ENCODE data around the gene PLA2G4B.
A peak's percentile ranks its signal among the peaks of the same experiment; 100 is the strongest.

DNA sequence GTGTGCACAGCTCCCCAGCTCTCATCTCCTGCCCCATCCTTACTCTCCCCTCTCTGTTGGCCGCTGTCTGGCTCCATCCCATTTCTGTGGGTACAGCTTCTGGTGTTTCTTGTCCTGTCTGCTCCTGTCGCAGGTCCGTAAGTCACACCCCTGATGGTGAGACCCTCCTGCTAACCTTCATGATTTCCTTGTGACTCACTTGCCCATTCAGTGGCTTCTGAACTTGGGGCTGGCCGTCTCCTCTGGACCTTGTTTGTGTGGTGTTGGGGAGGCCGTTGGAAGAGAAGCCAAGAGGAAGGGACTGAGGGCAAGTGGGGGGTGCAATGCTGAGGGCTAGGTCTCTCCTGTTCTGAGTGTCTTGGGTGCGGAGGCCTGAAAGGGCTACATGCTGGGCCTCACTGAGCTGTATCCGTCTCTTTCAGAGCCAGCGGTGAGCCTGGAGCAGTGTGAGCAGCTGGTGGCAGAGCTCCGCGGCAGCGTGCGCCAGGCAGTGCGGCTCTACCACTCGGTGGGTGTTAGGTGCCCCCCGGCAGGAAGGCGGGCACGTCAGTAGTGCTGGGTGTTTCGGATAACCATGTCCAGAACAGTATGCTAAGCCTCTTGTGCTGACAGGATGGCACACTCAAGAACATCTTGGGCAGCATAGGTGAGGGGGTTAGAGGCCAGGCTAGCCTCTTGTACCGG is 14.4 kb upstream of the PLA2G4B start:
- TF ChIP-seq FOS (IDR thresholded peaks at IDR 0.05; ENCODE audit: borderline replicate concordance, extremely low read depth, insufficient read length) (no peak), RAD21 (IDR thresholded peaks at IDR 0.05; ENCODE audit: insufficient read depth, low read depth, low read length) (no peak), BACH1 (IDR thresholded peaks at IDR 0.05; ENCODE audit: borderline replicate concordance) (no peak), IKZF2 (IDR thresholded peaks at IDR 0.05) (no peak), SP1 (IDR thresholded peaks at IDR 0.05; ENCODE audit: low read depth, low read length) (no peak), SUZ12 (IDR thresholded peaks at IDR 0.05; ENCODE audit: unreplicated experiment) (no peak), POLR2A (IDR thresholded peaks at IDR 0.05; ENCODE audit: low read depth, low read length) (peak; percentile 12; the same call in 1 of the 2 replicates), ETV6 (conservative IDR thresholded peaks at IDR 0.05 in 1 of 2, IDR thresholded peaks at IDR 0.05 in 1 of 2; ENCODE audit: borderline replicate concordance in 1 of 2, low read depth in 1 of 2) (no peak), BHLHE40 (IDR thresholded peaks at IDR 0.05; ENCODE audit: borderline replicate concordance in 1 of 2, low read depth in 2 of 2, low read length in 1 of 2) (no peak)
- TF ChIP-seq, protein P1, sequence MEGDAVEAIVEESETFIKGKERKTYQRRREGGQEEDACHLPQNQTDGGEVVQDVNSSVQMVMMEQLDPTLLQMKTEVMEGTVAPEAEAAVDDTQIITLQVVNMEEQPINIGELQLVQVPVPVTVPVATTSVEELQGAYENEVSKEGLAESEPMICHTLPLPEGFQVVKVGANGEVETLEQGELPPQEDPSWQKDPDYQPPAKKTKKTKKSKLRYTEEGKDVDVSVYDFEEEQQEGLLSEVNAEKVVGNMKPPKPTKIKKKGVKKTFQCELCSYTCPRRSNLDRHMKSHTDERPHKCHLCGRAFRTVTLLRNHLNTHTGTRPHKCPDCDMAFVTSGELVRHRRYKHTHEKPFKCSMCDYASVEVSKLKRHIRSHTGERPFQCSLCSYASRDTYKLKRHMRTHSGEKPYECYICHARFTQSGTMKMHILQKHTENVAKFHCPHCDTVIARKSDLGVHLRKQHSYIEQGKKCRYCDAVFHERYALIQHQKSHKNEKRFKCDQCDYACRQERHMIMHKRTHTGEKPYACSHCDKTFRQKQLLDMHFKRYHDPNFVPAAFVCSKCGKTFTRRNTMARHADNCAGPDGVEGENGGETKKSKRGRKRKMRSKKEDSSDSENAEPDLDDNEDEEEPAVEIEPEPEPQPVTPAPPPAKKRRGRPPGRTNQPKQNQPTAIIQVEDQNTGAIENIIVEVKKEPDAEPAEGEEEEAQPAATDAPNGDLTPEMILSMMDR (IDR thresholded peaks at IDR 0.05 in 2 of 3, conservative IDR thresholded peaks at IDR 0.05 in 1 of 3; ENCODE audit: control insufficient read depth in 2 of 3, extremely low read depth in 1 of 3, insufficient read depth in 1 of 3, low read depth in 3 of 3, low read length in 3 of 3): no peak
- TF ChIP-seq, protein P2, sequence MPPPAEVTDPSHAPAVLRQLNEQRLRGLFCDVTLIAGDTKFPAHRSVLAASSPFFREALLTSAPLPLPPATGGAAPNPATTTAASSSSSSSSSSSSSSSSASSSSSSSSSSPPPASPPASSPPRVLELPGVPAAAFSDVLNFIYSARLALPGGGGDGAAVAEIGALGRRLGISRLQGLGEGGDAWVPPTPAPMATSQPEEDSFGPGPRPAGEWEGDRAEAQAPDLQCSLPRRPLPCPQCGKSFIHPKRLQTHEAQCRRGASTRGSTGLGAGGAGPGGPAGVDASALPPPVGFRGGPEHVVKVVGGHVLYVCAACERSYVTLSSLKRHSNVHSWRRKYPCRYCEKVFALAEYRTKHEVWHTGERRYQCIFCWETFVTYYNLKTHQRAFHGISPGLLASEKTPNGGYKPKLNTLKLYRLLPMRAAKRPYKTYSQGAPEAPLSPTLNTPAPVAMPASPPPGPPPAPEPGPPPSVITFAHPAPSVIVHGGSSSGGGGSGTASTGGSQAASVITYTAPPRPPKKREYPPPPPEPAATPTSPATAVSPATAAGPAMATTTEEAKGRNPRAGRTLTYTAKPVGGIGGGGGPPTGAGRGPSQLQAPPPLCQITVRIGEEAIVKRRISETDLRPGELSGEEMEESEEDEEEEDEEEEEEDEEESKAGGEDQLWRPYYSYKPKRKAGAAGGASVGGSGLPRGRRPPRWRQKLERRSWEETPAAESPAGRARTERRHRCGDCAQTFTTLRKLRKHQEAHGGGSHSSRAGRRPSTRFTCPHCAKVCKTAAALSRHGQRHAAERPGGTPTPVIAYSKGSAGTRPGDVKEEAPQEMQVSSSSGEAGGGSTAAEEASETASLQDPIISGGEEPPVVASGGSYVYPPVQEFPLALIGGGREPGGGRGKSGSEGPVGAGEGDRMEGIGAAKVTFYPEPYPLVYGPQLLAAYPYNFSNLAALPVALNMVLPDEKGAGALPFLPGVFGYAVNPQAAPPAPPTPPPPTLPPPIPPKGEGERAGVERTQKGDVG (CRISPR knock-in tag; IDR thresholded peaks at IDR 0.05): no peak
- TF ChIP-seq, protein P3, sequence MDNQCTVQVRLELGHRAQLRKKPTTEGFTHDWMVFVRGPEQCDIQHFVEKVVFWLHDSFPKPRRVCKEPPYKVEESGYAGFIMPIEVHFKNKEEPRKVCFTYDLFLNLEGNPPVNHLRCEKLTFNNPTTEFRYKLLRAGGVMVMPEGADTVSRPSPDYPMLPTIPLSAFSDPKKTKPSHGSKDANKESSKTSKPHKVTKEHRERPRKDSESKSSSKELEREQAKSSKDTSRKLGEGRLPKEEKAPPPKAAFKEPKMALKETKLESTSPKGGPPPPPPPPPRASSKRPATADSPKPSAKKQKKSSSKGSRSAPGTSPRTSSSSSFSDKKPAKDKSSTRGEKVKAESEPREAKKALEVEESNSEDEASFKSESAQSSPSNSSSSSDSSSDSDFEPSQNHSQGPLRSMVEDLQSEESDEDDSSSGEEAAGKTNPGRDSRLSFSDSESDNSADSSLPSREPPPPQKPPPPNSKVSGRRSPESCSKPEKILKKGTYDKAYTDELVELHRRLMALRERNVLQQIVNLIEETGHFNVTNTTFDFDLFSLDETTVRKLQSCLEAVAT (IDR thresholded peaks at IDR 0.05): no peak
- TF ChIP-seq, protein P4, sequence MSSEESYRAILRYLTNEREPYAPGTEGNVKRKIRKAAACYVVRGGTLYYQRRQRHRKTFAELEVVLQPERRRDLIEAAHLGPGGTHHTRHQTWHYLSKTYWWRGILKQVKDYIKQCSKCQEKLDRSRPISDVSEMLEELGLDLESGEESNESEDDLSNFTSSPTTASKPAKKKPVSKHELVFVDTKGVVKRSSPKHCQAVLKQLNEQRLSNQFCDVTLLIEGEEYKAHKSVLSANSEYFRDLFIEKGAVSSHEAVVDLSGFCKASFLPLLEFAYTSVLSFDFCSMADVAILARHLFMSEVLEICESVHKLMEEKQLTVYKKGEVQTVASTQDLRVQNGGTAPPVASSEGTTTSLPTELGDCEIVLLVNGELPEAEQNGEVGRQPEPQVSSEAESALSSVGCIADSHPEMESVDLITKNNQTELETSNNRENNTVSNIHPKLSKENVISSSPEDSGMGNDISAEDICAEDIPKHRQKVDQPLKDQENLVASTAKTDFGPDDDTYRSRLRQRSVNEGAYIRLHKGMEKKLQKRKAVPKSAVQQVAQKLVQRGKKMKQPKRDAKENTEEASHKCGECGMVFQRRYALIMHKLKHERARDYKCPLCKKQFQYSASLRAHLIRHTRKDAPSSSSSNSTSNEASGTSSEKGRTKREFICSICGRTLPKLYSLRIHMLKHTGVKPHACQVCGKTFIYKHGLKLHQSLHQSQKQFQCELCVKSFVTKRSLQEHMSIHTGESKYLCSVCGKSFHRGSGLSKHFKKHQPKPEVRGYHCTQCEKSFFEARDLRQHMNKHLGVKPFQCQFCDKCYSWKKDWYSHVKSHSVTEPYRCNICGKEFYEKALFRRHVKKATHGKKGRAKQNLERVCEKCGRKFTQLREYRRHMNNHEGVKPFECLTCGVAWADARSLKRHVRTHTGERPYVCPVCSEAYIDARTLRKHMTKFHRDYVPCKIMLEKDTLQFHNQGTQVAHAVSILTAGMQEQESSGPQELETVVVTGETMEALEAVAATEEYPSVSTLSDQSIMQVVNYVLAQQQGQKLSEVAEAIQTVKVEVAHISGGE (CRISPR knock-in tag; IDR thresholded peaks at IDR 0.05): no peak

Measured in GM12878 (cell line).